Vagina (tissue), 2 donors: ENCODE data around the gene CFAP119. TPM values are rescaled to one million over a fixed set of nuclear protein-coding genes. Genes with fewer than 3 reads are reported as not detected.

ENCODE experiments used
- DNase-seq, 2 donors: peaks; one replicate each; pipeline ENCODE4 v3.0.0-alpha.2; 2017; ENCODE audit errors: extremely low spot score in 2 of 2
- H3K27ac ChIP-seq: fragments of 200-600 bp; sonication (generic); one replicate; pipeline ENCODE4 v1.5.1; 2019
- H3K27me3 ChIP-seq: fragments of 200-600 bp; sonication (generic); one replicate; pipeline ENCODE4 v1.5.1; 2019
- H3K36me3 ChIP-seq, 2 donors: fragments of 200-600 bp; sonication (generic); one replicate each; pipeline ENCODE4 v1.5.1; 2017 to 2019
- H3K4me1 ChIP-seq: fragments of 200-600 bp; sonication (generic); one replicate; pipeline ENCODE4 v1.5.1; 2019
- H3K4me3 ChIP-seq, 2 donors: fragments of 200-600 bp; sonication (generic); 1 replicate in 1 of 2; 2 replicates in 1 of 2; pipeline ENCODE4 v1.5.1; 2016 to 2019
- H3K9me3 ChIP-seq: fragments of 200-600 bp; sonication (generic); one replicate; pipeline ENCODE4 v1.5.1; 2019
- POLR2A ChIP-seq, 2 donors: fragments of 450-650 bp; IDR thresholded peaks; one replicate each; pipeline ENCODE4 v1.6.1; 2017; ENCODE audit warnings: antibody characterized with exemption in 2 of 2, mild to moderate bottlenecking in 2 of 2, moderate library complexity in 2 of 2
- POLR2AphosphoS5 ChIP-seq, 2 donors: sonication (generic); formaldehyde crosslinking; IDR thresholded peaks; one replicate each; pipeline ENCODE4 v1.9.0; 2017; ENCODE audit warnings: antibody characterized with exemption in 2 of 2, mild to moderate bottlenecking in 2 of 2, low read depth in 1 of 2; ENCODE audit not compliant: insufficient read depth in 1 of 2
- intact Hi-C: fragments of 100-400 bp; cut with DNase I; formaldehyde crosslinking; loops from one replicate; pipeline ENCODE4 v1.15.1; 2023
- small RNA-seq: library from RNA; depleted of rRNA; stranded (forward); fragments of <200 nt; gene quantifications from one replicate; pipeline ENCODE3, GENCODE V24; 2016
- total RNA-seq: library from RNA; depleted of rRNA; stranded (reverse); fragments of >200 nt; gene quantifications from one replicate; pipeline ENCODE4 v1.2.3, GENCODE V29; 2016
- TF ChIP-seq, protein P1 (sequence below), 3 experiments: fragments of 450-650 bp in 2 of 3; fragments of 200-600 bp in 1 of 3; sonication (generic) in 1 of 3; IDR thresholded peaks; one replicate each; pipeline ENCODE4 v1.5.1; 2017 to 2019; ENCODE audit warnings: antibody characterized with exemption in 3 of 3, mild to moderate bottlenecking in 2 of 3, moderate library complexity in 2 of 3

CFAP119 gene
- total RNA-seq, 1 donor from 2014 or later, result 1.7 TPM

DNA sequence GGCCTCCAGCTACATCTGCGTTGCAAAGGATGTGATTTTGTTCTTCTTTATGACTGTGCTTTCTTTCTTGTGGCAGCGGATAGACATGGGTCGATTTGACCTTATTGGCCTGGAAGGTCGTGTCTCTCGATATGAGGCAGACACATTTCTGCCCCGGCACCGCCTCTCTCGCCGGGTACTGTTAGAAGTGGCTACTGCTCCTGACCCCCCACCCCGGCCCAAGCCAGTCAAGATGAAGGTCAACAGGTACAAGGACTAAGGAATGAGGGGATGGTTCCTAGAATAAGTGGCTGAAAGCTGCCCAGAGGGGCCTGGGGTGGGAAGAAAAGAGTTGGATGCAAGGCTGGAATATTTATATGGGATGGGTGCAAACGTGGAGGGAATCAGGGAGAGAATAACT is 41.8 kb downstream of the CFAP119 start:
- intact Hi-C loops, result no loop called here
- no peak for TF ChIP-seq POLR2A (IDR thresholded peaks at IDR 0.05)
- TF ChIP-seq, protein P1, sequence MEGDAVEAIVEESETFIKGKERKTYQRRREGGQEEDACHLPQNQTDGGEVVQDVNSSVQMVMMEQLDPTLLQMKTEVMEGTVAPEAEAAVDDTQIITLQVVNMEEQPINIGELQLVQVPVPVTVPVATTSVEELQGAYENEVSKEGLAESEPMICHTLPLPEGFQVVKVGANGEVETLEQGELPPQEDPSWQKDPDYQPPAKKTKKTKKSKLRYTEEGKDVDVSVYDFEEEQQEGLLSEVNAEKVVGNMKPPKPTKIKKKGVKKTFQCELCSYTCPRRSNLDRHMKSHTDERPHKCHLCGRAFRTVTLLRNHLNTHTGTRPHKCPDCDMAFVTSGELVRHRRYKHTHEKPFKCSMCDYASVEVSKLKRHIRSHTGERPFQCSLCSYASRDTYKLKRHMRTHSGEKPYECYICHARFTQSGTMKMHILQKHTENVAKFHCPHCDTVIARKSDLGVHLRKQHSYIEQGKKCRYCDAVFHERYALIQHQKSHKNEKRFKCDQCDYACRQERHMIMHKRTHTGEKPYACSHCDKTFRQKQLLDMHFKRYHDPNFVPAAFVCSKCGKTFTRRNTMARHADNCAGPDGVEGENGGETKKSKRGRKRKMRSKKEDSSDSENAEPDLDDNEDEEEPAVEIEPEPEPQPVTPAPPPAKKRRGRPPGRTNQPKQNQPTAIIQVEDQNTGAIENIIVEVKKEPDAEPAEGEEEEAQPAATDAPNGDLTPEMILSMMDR (IDR thresholded peaks at IDR 0.05), result no peak
- TF ChIP-seq POLR2AphosphoS5 (IDR thresholded peaks at IDR 0.05; ENCODE audit: insufficient read depth in 1 of 2, low read depth in 1 of 2), result no peak

DNA sequence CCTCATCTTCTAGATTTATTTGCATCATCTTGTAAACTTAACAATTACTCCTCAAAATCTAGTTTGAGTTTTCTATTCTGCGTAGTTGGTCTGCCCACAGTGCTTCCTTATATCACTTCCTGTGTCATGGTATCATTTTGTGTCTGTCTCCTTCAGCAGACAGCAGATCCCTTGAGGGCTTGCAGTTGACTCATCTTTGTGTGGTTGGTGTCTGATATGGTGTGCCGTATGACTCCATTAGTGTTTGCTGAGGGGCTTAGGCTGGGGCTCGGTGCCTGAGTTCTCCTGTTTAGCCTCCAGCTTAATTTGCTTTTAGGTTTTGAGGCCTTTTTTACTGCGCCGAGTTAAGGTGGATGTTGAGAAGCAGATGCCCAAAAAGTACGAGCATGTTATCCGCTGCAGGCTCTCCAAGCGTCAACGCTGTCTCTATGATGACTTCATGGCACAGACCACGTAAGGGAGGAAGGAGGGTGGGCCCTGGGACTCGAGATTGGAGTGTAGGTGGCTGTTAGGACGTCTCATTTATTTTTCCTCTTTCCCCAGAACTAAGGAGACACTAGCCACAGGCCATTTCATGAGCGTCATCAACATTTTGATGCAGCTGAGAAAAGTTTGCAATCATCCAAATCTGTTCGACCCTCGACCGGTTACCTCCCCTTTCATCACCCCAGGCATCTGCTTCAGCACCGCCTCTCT is 46.0 kb downstream of the CFAP119 start:
- DNase-seq, result no peak
- intact Hi-C loops, result no loop called here
- TF ChIP-seq, protein P1 (IDR thresholded peaks at IDR 0.05), result no peak
- TF ChIP-seq POLR2A (IDR thresholded peaks at IDR 0.05) (no peak), POLR2AphosphoS5 (IDR thresholded peaks at IDR 0.05; ENCODE audit: insufficient read depth in 1 of 2, low read depth in 1 of 2) (no peak)
- Histone ChIP-seq H3K27me3 (no peaks in the 10 kb centered on the region), H3K4me1 (no peaks in the 10 kb centered on the region), H3K36me3 (peaks cover 5 to 92% of the 10 kb centered on the region in 2 donors), H3K4me3 (no peak overlapping the region), H3K9me3 (no peaks in the 10 kb centered on the region), H3K27ac (no peak overlapping the region)

More for the DNA sequence above, 41.8 kb downstream of the CFAP119 start:
- H3K4me3 ChIP-seq, result no peak overlapping the region
- DNase-seq, result no peak
- H3K4me1 ChIP-seq, result no peaks in the 10 kb centered on the region
- H3K9me3 ChIP-seq, result no peaks in the 10 kb centered on the region
- peaks cover 3 to 97% of the 10 kb centered on the region in 2 donors for H3K36me3 ChIP-seq
- H3K27me3 ChIP-seq, result no peaks in the 10 kb centered on the region
- no peak overlapping the region for H3K27ac ChIP-seq

DNA sequence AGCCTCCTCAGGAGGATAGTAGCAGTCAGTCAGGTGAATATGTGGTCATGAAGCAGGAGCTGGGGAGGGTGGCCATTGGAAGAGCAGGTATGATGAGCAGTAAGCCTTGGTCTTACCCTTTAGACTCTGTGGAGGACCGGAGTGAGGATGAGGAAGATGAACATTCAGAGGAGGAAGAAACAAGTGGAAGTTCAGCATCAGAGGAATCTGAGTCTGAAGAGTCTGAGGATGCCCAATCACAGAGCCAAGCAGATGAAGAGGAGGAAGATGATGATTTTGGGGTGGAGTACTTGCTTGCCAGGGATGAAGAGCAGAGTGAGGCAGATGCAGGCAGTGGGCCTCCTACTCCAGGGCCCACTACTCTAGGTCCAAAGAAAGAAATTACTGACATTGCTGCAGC is 50.1 kb downstream of the CFAP119 start:
- Histone ChIP-seq H3K27me3 (no peaks in the 10 kb centered on the region), H3K4me1 (no peaks in the 10 kb centered on the region), H3K4me3 (no peak overlapping the region), H3K9me3 (no peaks in the 10 kb centered on the region), H3K27ac (no peak overlapping the region), H3K36me3 (peaks cover 12 to 92% of the 10 kb centered on the region in 2 donors)
- intact Hi-C loops, result no loop called here
- DNase-seq, result no peak
- TF ChIP-seq POLR2AphosphoS5 (IDR thresholded peaks at IDR 0.05; ENCODE audit: insufficient read depth in 1 of 2, low read depth in 1 of 2) (no peak), POLR2A (IDR thresholded peaks at IDR 0.05) (no peak)
- TF ChIP-seq, protein P1 (IDR thresholded peaks at IDR 0.05), result no peak

DNA sequence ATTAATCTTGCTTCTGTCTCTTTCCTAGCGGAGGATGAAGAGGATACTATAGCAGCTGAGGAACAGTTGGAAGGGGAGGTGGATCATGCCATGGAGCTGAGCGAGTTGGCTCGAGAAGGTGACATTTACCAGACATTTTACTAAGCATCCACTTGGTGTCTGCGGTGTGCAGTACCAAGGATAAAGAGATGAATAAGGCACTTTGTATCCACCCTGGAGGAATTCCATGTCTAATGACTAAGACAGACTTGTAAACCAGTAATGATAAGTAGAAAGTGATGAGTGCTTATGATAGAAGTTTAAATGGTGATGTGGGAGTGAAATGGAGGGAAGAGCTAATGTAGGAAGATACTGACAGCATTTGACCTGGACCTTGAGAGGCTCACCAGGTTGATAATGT is 50.9 kb downstream of the CFAP119 start:
- Histone ChIP-seq H3K4me1 (no peaks in the 10 kb centered on the region), H3K4me3 (no peak overlapping the region), H3K9me3 (no peaks in the 10 kb centered on the region), H3K36me3 (peaks cover 12 to 92% of the 10 kb centered on the region in 2 donors), H3K27ac (no peak overlapping the region), H3K27me3 (no peaks in the 10 kb centered on the region)
- intact Hi-C loops, result no loop called here
- TF ChIP-seq, protein P1 (IDR thresholded peaks at IDR 0.05), result no peak
- TF ChIP-seq POLR2AphosphoS5 (IDR thresholded peaks at IDR 0.05; ENCODE audit: insufficient read depth in 1 of 2, low read depth in 1 of 2), result no peak
- no peak for TF ChIP-seq POLR2A (IDR thresholded peaks at IDR 0.05)
- DNase-seq, result no peak

Small RNA genes lying within 50 kb of the gene (small RNA-seq; reads per million reads assigned to genes)
- gene SNORA30, result 0.34 reads per million

Other genes starting within 250 kb of the CFAP119 start
- 30.7 TPM for gene ZNF768, start 235.5 kb downstream of the CFAP119 start, total RNA-seq
- 10.6 TPM for gene ZNF747, start 227.2 kb downstream of the CFAP119 start, total RNA-seq
- gene ZNF764, start 203.7 kb downstream of the CFAP119 start, total RNA-seq, result 18.4 TPM
- 20.1 TPM for gene ZNF688, start 190.3 kb downstream of the CFAP119 start, total RNA-seq
- 21.6 TPM for gene ZNF785, start 176.4 kb downstream of the CFAP119 start, total RNA-seq
- gene ZNF689, start 151.7 kb downstream of the CFAP119 start, total RNA-seq, result 7.6 TPM
- 60.4 TPM for gene PRR14, start 111.1 kb downstream of the CFAP119 start, total RNA-seq
- 28.7 TPM for gene FBRS, start 103.6 kb downstream of the CFAP119 start, total RNA-seq
- gene SRCAP, start 62.9 kb downstream of the CFAP119 start, total RNA-seq, result 28.5 TPM
- 32.9 TPM for gene PHKG2, start 13.6 kb downstream of the CFAP119 start, total RNA-seq
- gene RNF40, start 260 bp upstream of the CFAP119 start, total RNA-seq, result 60.9 TPM
- gene ZNF629, start 25.1 kb upstream of the CFAP119 start, total RNA-seq, result 11.3 TPM
- gene BCL7C, start 132.0 kb upstream of the CFAP119 start, total RNA-seq, result 38.1 TPM
- 3.2 TPM for gene CTF1, start 134.6 kb upstream of the CFAP119 start, total RNA-seq
- 21.4 TPM for gene FBXL19, start 161.5 kb upstream of the CFAP119 start, total RNA-seq
- 27.0 TPM for gene ORAI3, start 187.0 kb upstream of the CFAP119 start, total RNA-seq
- gene SETD1A, start 195.7 kb upstream of the CFAP119 start, total RNA-seq, result 10.6 TPM
- gene HSD3B7, start 223.1 kb upstream of the CFAP119 start, total RNA-seq, result 14.5 TPM
- gene STX1B, start 248.6 kb upstream of the CFAP119 start, total RNA-seq, result 4.7 TPM